ENCODE measurements around the gene RABAC1. TPM values are rescaled to one million over a fixed set of nuclear protein-coding genes. Genes with fewer than 3 reads are reported as not detected.

RABAC1 gene
- total and polyA plus RNA-seq, 2 donors (not counting 3 experiments of a cell fraction or from before 2014, with no cell fraction given): 178 to 591 TPM

DNA sequence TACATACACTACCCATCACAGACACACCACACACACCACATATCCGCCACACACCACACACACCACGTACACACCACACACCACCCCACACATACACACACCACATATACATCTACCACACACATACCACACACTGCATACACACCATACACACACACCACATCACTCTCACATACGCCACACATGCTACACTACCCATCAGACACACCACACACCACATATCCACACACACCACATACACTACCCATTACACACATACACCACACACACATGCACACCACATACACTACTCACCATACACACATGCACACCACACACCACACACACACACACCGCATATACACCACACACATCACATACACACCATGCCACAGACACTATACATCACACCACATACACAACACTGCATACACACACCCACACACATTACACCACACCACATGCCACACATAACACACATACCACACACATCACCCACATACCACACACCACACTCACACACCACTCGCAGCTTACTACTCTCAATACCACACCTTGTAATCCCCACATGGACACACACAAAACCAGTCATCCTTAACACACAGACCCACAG is 40.4 kb downstream of the RABAC1 start:
- Histone ChIP-seq H2AFZ (ENCODE audit: low read depth, low read length) (no peak overlapping the region), H3K27me3 (ENCODE audit: control insufficient read depth in 2 of 2, insufficient read depth in 2 of 2, low read length in 2 of 2) (peaks cover 55 to 60% of the 10 kb centered on the region in 2 experiments), H3K9me1 (replicated peaks; ENCODE audit: control insufficient read depth, extremely low read depth, insufficient read depth, low read length) (no peaks in the 10 kb centered on the region), H3K4me1 (ENCODE audit: control insufficient read depth, extremely low read depth, insufficient read depth, low read length) (no peaks in the 10 kb centered on the region), H3K36me3 (ENCODE audit: control insufficient read depth in 2 of 2, extremely low read depth in 1 of 2, insufficient read depth in 2 of 2, low read length in 2 of 2) (no peaks in the 10 kb centered on the region), H3K9ac (replicated peaks; ENCODE audit: extremely low read depth, insufficient read depth, low read length) (no peak overlapping the region), H3K4me2 (ENCODE audit: insufficient read depth, low read length) (no peak overlapping the region), H3K79me2 (ENCODE audit: control insufficient read depth, insufficient read depth, low read length) (no peaks in the 10 kb centered on the region), H3K9me3 (replicated peaks; ENCODE audit: control insufficient read depth, insufficient read depth, low read length) (no peaks in the 10 kb centered on the region), H3K27ac (ENCODE audit: insufficient read depth, low read depth, low read length) (no peak overlapping the region), H3K4me3 (replicated peaks in 1 of 3; ENCODE audit: insufficient read depth in 1 of 3, low read depth in 1 of 3, low read length in 3 of 3) (no peak overlapping the region), H4K20me1 (replicated peaks; ENCODE audit: control insufficient read depth, extremely low read depth, insufficient read depth, low read length) (no peaks in the 10 kb centered on the region)
- TF ChIP-seq GATA2 (IDR thresholded peaks at IDR 0.05; ENCODE audit: insufficient read depth, insufficient read length, low read depth, low read length) (no peak), JUN (IDR thresholded peaks at IDR 0.05; ENCODE audit: borderline replicate concordance, insufficient read depth, insufficient read length, low read depth) (no peak), MYC (IDR thresholded peaks at IDR 0.05; ENCODE audit: low read depth, low read length) (no peak), FOS (IDR thresholded peaks at IDR 0.05; ENCODE audit: borderline replicate concordance, insufficient read depth, low read length) (no peak), EZH2 (IDR thresholded peaks at IDR 0.05; ENCODE audit: borderline replicate concordance, low read depth, low read length, severe bottlenecking) (no peak), POLR2AphosphoS5 (IDR thresholded peaks at IDR 0.05; ENCODE audit: insufficient read depth, low read depth, low read length) (no peak), POLR2A (IDR thresholded peaks at IDR 0.05; ENCODE audit: low read depth, low read length) (no peak)
- TF ChIP-seq, protein P1, sequence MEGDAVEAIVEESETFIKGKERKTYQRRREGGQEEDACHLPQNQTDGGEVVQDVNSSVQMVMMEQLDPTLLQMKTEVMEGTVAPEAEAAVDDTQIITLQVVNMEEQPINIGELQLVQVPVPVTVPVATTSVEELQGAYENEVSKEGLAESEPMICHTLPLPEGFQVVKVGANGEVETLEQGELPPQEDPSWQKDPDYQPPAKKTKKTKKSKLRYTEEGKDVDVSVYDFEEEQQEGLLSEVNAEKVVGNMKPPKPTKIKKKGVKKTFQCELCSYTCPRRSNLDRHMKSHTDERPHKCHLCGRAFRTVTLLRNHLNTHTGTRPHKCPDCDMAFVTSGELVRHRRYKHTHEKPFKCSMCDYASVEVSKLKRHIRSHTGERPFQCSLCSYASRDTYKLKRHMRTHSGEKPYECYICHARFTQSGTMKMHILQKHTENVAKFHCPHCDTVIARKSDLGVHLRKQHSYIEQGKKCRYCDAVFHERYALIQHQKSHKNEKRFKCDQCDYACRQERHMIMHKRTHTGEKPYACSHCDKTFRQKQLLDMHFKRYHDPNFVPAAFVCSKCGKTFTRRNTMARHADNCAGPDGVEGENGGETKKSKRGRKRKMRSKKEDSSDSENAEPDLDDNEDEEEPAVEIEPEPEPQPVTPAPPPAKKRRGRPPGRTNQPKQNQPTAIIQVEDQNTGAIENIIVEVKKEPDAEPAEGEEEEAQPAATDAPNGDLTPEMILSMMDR (IDR thresholded peaks at IDR 0.05; ENCODE audit: extremely low read depth in 1 of 2, insufficient read depth in 1 of 2, low read depth in 1 of 2, low read length in 2 of 2): no peak
- ChIA-PET CTCF (interaction anchor here (0.8 kb wide), 1 partner anchor 16 kb away, joined by 3 read pairs; no protein-coding TSS in a partner anchor), POLR2A (no interaction called here)
- intact Hi-C loops (cut with micrococcal nuclease): no loop called here
- dilution Hi-C loops (cut with MboI; ENCODE audit: extremely low pct_ligation_motif_present, low sequenced_read_pairs): no loop called here
- FAIRE-seq: no peak
- no peak for DNase-seq (ENCODE audit: low read depth, low spot score)
- no TSS peak for BruUV-seq (replicated peaks)

Measured in endothelial cell of umbilical vein (primary cell).